OCI-LY1 (cell line): ENCODE results near the gene MIF4GD.

Experiments used
- H2AFZ ChIP-seq: fragments of 200-600 bp; sonication (generic), shearing (Covaris generic); 2 replicates; pipeline ENCODE4 v1.6.0; 2014; ENCODE audit warnings: antibody characterized with exemption, mild to moderate bottlenecking, low read length
- H3F3A ChIP-seq: fragments of 200-600 bp; sonication (generic), shearing (Covaris generic); 2 replicates; pipeline ENCODE4 v1.6.0; 2014; ENCODE audit warnings: mild to moderate bottlenecking, antibody characterized with exemption, low read length, moderate library complexity; ENCODE audit not compliant: insufficient read depth
- H3K27ac ChIP-seq: fragments of 200-600 bp; sonication (generic); 2 replicates; pipeline ENCODE4 v1.5.1; 2014; ENCODE audit warnings: low read length, mixed run types, mild to moderate bottlenecking, low read depth; ENCODE audit not compliant: poor library complexity, severe bottlenecking
- H3K27me3 ChIP-seq: fragments of 200-600 bp; sonication (generic); 2 replicates; pipeline ENCODE4 v1.6.0; 2014; ENCODE audit warnings: antibody characterized with exemption, mild to moderate bottlenecking, low read length, moderate library complexity; ENCODE audit not compliant: insufficient read depth
- H3K36me3 ChIP-seq: fragments of 200-600 bp; sonication (generic); 2 replicates; pipeline ENCODE4 v1.6.1; 2014; ENCODE audit warnings: mild to moderate bottlenecking, antibody characterized with exemption, low read length, moderate library complexity, mixed read lengths; ENCODE audit not compliant: insufficient read depth
- H3K4me1 ChIP-seq: fragments of 200-600 bp; sonication (generic); 2 replicates; pipeline ENCODE4 v1.5.1; 2014; ENCODE audit warnings: mild to moderate bottlenecking, low read length, moderate library complexity; ENCODE audit not compliant: insufficient read depth, severe bottlenecking
- H3K4me2 ChIP-seq: fragments of 200-600 bp; sonication (generic), shearing (Covaris generic); 2 replicates; pipeline ENCODE4 v1.6.1; 2014; ENCODE audit warnings: low read length
- H3K4me3 ChIP-seq: fragments of 200-600 bp; sonication (generic); 2 replicates; pipeline ENCODE4 v1.5.1; 2014; ENCODE audit warnings: low read length, low read depth, mild to moderate bottlenecking, mixed read lengths; ENCODE audit not compliant: poor library complexity, severe bottlenecking
- H3K79me2 ChIP-seq: fragments of 200-600 bp; shearing (Covaris generic); 2 replicates; pipeline ENCODE4 v1.6.1; 2016; ENCODE audit warnings: mixed run types, low read length, mixed read lengths; ENCODE audit not compliant: insufficient read depth
- H3K9ac ChIP-seq: fragments of 200-600 bp; sonication (generic), shearing (Covaris generic); 2 replicates; pipeline ENCODE4 v1.6.1; 2014; ENCODE audit warnings: mild to moderate bottlenecking, low read length, mixed read lengths
- H3K9me2 ChIP-seq: fragments of 200-600 bp; sonication (generic), shearing (Covaris generic); 2 replicates; pipeline ENCODE4 v1.6.1; 2014; ENCODE audit warnings: low read depth, mild to moderate bottlenecking, low read length, mixed read lengths
- H3K9me3 ChIP-seq: fragments of 200-600 bp; shearing (Covaris generic); 2 replicates; pipeline ENCODE4 v1.6.1; 2014; ENCODE audit warnings: low read length, mixed read lengths
- H4K20me1 ChIP-seq: fragments of 200-600 bp; sonication (generic), shearing (Covaris generic); 2 replicates; pipeline ENCODE4 v1.6.0; 2016; ENCODE audit warnings: mild to moderate bottlenecking, low read length; ENCODE audit not compliant: insufficient read depth
- CTCF ChIP-seq: fragments of 200-600 bp; sonication (generic), shearing (Covaris generic); IDR thresholded peaks from 2 replicates; pipeline ENCODE4 v1.5.1; 2017; ENCODE audit warnings: mild to moderate bottlenecking, antibody characterized with exemption, low read length, moderate library complexity, mixed read lengths
- EZH2 ChIP-seq: fragments of 200-600 bp; sonication (generic), shearing (Covaris generic); IDR thresholded peaks from 2 replicates; pipeline ENCODE4 v1.8.0; 2017; ENCODE audit warnings: borderline replicate concordance, mixed run types, mild to moderate bottlenecking, antibody characterized with exemption, low read length, moderate library complexity, mixed read lengths

The MIF4GD gene

GRCh38 chr17:75249564-75249963, 21.5 kb downstream of the MIF4GD start:
- Histone ChIP-seq H3K9ac (no peak overlapping the region), H3K9me3 (no peaks in the 10 kb centered on the region), H2AFZ (no peak overlapping the region), H3F3A (peaks cover 3% of the 10 kb centered on the region; the same call in 1 of the 2 replicates), H3K27me3 (no peaks in the 10 kb centered on the region), H4K20me1 (no peaks in the 10 kb centered on the region), H3K9me2 (no peaks in the 10 kb centered on the region), H3K36me3 (peaks cover 17% of the 10 kb centered on the region; the same call in 1 of the 2 replicates), H3K79me2 (peaks cover 11% of the 10 kb centered on the region), H3K4me2 (no peak overlapping the region), H3K27ac (no peak overlapping the region), H3K4me1 (peaks cover 47% of the 10 kb centered on the region), H3K4me3 (no peak overlapping the region)
- no peak for TF ChIP-seq CTCF
- no peak for TF ChIP-seq EZH2

- no peaks in the 10 kb centered on the region for H4K20me1 ChIP-seq
Measured at GRCh38 chr17:75246404-75246803, 24.6 kb downstream of the MIF4GD start.

GRCh38 chr17:75245011-75245410, 26.0 kb downstream of the MIF4GD start:
- Histone ChIP-seq H3K4me2 (peak overlapping the region; percentile 51), H3K9me3 (no peaks in the 10 kb centered on the region), H3K27ac (peak overlapping the region; percentile 94), H3K4me1 (peaks cover 57% of the 10 kb centered on the region), H2AFZ (no peak overlapping the region), H3K9ac (peak overlapping the region; percentile 57), H4K20me1 (no peaks in the 10 kb centered on the region), H3K79me2 (no peaks in the 10 kb centered on the region), H3K9me2 (no peaks in the 10 kb centered on the region), H3K36me3 (peaks cover 51% of the 10 kb centered on the region; the same call in 1 of the 2 replicates), H3K4me3 (peak overlapping the region; percentile 33), H3K27me3 (no peaks in the 10 kb centered on the region), H3F3A (peaks cover 7% of the 10 kb centered on the region)
- no peak for TF ChIP-seq EZH2
- no peak for TF ChIP-seq CTCF

More at GRCh38 chr17:75246404-75246803, 24.6 kb downstream of the MIF4GD start:
- H3K79me2 ChIP-seq: peaks cover 7% of the 10 kb centered on the region; the same call in 1 of the 2 replicates
- H3F3A ChIP-seq: peaks cover 7% of the 10 kb centered on the region
- peaks cover 39% of the 10 kb centered on the region; the same call in 1 of the 2 replicates for H3K36me3 ChIP-seq
- no peaks in the 10 kb centered on the region for H3K9me3 ChIP-seq
- H3K4me2 ChIP-seq: no peak overlapping the region
- TF ChIP-seq CTCF (no peak), EZH2 (no peak)
- peaks cover 69% of the 10 kb centered on the region for H3K4me1 ChIP-seq
- H3K4me3 ChIP-seq: no peak overlapping the region
- no peak overlapping the region; the same call in 1 of the 2 replicates for H3K9ac ChIP-seq
- H2AFZ ChIP-seq: no peak overlapping the region
- peak overlapping the region; percentile 94 for H3K27ac ChIP-seq
- H3K27me3 ChIP-seq: no peaks in the 10 kb centered on the region
- no peaks in the 10 kb centered on the region for H3K9me2 ChIP-seq
